HG02981 (cell line): ENCODE results near the gene NDUFS5.
"Not testable (repeated sequence)": the region's sequence is repeated elsewhere in the genome, so short reads cannot be mapped to it uniquely, and the experiment has no call there.

ENCODE experiments used
- ATAC-seq: cut with Tn5 transposase; IDR thresholded peaks from one replicate; pipeline ENCODE4 v1.9.1; 2021; ENCODE audit warnings: mild to moderate bottlenecking, moderate library complexity; ENCODE audit not compliant: unreplicated experiment

Gene NDUFS5

DNA sequence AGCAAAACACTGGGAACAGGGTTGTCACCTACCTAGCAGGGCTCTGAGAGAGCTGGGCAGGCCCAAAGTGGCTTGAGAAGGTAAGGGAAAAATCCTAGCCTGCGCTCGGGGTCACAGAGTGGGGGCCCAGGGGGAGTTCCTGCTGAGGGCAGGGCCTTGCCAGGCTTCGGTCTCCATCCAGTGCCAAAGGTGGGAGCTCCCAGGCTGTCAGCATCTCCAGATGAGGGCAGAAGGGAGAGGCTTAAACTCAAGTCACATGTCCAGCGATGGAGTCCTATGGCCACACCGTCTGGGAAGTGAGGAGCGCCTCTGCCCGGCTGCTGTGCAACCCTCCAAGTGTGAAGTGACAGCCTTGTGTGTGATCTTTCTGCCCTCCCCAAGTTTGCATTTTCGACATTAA, 11.2 kb upstream of the NDUFS5 start:
- ATAC-seq, result not testable (repeated sequence)

DNA sequence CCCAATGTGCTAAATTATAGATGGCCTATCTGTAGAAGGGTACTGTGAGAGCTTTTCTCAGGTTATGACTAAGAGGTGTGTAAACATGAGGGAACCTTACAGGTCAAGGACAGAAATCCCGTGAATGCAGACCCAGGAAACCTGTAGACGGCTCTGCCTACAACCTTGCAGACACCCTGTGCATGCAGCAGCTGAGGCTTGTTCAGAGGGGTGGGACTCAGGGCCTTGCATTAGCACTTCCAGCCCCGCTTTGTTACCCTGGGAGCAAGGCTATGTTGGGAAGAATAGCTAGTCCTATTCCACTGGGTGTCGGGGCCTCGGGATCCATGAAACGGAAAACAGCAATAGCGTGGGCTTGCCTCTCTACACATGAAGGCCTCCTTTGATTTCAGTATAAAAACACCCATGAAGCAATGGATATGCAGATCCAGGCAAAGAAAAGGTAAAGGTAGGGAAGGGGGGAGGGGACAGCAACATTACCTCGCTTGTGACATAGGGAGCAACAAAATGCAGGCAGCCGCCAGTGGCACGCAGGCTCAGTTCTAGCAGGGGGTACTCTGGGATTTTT, 9.5 kb upstream of the NDUFS5 start:
- no peak for ATAC-seq

DNA sequence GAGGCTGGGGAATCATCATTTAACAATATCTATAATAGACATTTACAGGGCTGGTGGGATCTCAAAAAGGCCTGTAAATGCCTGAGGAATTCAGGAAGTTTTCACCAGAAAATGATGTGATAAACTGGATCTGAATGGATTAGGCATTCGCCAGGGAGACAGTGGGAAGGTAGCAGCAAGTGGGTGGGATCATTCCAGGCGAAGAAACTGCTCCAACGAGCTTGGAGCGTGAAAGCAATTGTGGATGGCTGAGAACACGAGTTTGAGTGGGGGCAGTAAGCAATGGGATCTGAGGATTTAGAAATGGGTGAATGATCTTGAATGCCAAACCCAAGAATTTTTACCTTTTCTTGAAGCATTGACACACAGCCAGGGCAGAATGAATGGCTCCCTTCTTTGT, 8.9 kb upstream of the NDUFS5 start:
- no peak for ATAC-seq

DNA sequence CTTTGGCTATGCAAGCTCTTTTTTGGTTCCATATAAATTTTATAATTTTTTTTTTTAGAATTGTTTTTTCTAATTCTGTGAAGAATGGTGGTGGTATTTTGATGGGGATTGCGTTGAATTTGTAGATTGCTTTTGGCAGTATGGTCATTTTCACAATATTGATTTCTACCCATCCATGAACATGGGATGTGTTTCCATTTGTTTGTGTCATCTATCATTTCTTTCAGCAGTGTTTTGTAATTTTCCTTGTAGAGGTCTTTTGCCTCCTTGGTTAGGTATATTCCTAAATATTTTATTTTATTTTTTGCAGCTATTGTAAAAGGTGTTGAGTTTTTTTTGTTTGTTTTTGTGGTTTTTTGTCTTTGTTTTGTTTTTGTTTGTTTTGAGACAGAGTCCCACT, 5.7 kb upstream of the NDUFS5 start:
- ATAC-seq, result not testable (repeated sequence)

DNA sequence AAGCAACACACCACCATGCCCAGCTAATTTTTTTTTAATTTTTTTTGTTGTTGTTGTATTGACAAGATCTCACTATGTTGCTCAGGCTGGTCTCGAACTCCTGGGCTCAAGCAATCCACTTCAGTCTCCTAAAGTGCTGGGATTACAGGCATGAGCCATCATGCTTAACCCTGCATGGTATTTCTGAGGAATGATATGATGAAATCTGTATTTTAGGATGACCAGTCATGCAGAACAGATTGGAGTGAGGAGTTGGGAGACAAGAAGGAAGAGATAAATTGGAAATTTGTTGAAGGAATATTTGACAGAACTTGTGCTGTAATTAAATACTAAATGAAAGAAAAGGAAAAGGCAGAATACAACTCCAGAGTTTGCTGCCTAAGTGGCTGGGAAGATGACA, 4.7 kb upstream of the NDUFS5 start:
- no peak for ATAC-seq

DNA sequence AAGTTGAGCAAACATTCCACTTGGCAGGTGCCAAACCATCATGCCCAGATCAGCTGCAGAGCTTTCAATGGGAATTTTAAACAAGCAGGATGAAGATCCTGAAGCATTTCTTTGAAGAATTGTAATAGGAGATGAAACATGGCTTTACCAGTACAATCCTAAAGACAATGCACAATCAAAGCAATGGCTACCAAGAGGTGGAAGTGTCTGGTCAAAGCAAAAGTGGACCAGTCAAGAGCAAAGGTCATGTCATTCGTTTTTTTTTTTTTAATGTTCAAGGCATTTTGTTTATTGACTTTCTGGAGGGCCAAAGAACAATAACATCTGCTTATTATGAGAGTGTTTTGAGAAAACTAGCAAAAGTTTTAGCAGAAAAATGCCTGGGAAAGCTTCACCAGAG, 3.0 kb upstream of the NDUFS5 start:
- ATAC-seq, result no peak

DNA sequence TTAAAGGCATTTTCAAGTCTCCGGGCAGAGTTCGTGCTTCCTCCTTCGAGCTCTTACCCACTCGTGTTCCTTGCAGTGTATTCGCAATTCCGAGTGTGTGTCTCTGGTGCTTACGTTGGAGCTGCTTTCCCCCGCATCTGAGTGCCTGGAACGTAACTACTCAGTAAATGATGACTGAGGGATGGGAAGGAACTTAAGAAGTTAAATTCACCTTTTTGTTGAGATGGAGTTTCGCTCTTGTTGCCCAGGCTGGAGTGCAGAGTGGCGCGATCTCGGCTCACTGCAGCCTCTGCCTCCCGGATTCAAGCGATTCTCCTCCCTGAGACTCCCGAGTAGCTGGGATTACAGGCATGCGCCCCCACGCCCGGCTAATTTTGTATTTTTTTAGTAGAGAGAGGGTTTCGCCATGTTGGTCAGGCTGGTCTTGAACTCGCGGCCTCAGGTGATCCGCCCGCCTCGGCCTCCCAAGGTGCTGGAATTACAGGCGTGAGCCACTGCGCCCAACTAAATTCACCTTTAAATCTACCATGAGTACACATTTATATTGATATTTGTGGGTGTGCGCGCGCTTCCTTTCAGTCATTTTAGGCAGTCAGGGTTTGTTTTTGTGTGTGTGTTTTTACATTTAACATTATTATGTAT, 837 bp downstream of the NDUFS5 start:
- no peak for ATAC-seq

DNA sequence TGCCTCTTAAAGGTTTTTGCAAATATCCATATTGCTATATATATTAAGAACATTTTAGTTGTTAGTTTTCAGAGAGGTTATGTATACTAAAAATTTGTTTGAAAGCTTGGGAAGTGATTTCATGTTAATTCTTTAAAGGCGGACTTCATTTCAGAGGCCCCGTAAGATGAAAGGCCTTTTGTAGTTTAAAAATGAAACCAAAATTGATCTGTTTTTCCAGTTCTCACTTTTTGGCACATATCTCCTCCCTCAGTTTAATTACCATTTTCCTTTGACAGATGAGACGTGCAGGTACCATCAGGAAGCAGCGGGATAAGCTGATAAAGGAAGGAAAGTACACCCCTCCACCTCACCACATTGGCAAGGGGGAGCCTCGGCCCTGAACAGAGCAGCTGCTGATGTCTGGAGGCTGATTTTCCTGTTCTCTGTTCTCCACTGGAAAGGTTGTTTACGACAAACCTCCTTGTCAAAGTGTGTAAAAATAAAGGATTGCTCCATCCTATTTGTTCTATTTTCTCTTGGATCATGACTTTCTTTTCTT, 8.0 kb downstream of the NDUFS5 start:
- ATAC-seq, result no peak

DNA sequence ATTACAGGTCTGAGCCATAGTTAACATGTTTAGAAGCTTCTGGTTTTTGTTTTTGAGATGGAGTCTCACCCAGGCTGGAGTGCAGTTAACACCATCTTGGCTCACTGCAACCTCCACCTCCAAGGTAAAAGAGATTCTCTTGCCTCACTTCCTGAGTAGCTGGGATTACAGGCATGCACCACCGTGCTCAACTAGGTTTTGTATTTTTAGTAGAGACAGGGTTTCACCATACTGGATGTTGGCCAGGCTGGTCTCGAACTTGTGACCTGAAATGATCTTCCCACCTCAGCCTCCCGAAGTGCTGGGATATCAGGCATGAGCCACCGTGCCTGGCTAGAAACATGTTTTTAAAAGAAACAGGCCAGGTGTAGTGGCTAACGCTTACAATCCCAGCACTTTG, 10.5 kb downstream of the NDUFS5 start:
- no peak for ATAC-seq

DNA sequence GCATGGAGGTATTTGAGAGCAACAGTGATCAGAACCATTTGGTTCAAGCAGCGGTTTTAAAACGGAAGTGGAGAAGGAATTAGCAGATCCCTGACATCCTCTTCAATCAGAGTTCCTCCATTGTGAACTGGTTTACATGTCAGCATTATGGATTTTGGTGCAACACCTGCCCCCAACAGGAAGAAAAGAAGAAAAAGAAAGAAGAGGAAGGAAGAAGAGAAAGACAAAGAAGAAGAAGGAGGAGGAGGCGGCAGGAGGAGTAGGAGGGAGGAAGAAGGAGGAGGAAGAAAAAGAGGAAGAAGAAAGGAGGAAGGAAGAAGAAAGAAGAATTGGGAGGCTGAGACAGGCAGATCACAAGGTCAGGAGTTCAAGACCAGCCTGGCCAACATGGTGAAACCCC, 17.4 kb downstream of the NDUFS5 start:
- ATAC-seq, result no peak

DNA sequence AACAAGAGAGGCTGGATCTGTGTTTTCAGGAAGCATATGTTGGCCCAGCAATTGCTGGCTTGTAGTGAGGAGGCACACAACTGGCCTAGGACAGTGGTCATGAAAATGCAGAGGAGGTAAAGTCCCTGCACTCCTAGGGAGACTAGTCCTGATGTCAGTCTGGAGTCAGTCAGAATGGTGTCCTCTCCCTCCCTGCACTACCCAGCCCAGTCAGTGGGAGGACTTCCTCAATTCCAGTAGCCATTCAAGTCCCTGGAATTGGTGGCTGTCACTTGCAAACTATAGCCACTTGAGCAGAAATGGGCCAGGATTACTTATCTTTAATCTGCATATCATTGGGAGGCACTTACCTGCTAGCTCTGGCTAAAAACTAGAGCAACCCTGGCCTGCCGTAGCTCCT, 18.6 kb downstream of the NDUFS5 start:
- no peak for ATAC-seq

DNA sequence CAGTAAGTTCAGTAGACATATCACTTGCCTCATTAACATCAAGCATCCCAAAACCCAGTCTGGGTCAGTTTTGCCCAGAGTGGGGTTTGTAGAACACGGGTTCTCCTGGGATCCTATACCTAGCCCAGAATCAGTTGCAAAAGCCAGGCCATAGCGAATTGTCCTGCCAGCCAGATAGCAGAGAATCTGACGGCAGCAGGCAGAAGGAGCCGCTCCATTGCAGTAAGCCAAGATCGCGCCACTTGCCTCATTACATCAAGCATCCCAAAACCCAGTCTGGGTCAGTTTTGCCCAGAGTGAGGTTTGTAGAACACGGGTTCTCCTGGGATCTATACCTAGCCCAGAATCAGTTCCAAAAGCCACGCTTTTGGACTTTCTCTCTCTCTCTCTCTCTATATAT, 19.1 kb downstream of the NDUFS5 start:
- ATAC-seq, result no peak

DNA sequence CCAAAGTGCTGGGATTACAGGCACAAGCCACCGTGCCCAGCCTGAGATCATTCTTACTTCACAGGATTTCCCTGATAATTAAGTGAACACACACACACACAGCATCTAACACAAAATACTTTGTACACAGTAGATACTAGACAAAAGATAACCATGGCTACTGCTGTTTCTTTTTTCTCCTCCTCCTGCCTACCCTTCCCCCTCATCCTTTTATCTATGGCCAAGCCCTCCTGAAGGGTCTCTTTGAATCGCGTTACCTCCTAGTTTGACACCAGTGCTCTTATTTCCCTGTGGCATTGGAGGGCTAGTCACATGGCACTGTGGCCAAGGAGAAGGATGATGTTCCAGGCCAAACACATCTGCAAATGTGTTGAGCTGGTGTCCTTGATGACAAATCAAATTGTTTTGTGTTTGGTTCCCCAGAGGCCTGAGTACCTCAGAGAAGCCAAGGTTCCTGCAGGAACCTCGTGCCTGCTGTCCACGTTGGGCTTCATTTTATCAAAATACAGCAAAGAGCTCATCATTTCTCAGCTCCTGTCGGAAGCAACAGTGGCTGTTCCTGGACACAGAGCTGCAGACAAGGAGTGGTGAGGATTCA, 20.6 kb downstream of the NDUFS5 start:
- ATAC-seq, result no peak

DNA sequence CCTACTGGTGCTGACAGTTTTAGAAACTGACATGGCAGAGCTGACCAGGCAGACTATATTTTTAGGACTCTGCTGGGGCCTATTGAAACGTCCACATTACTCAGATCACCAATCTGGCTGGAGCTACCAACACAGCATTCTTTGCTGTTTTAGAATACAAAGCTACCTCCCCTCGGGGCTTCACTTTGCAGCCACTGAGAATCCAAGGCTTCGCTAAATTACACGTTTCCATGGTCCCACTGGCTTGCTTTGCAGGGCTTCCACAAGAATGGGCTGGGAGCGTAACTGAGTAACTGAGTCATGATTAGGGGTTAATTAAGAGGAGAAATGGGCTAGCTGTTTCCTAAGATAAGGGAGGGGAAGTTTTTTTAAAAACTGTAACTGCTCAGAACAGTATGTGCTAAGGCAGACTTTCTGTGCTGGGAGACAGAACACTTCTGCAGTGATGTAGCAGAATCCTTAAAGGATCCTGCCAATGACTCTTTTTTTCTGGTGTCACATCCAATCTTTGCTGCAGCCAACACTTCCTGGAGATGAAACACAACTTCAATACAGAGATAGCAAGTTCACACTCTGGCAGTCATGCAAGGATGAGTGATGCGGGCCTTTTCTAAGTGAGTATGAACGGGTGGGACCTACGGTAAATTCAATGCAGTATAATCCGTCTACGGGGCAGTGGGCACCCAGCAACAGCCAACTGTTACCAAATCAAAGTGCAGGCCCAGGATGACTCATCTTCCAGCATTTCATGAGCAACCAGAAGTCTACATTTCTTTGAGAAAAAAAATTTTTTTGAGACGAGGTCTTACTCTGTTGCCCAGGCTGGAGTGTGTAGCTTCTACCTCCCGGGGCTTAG, 21.5 kb downstream of the NDUFS5 start:
- ATAC-seq, result no peak

DNA sequence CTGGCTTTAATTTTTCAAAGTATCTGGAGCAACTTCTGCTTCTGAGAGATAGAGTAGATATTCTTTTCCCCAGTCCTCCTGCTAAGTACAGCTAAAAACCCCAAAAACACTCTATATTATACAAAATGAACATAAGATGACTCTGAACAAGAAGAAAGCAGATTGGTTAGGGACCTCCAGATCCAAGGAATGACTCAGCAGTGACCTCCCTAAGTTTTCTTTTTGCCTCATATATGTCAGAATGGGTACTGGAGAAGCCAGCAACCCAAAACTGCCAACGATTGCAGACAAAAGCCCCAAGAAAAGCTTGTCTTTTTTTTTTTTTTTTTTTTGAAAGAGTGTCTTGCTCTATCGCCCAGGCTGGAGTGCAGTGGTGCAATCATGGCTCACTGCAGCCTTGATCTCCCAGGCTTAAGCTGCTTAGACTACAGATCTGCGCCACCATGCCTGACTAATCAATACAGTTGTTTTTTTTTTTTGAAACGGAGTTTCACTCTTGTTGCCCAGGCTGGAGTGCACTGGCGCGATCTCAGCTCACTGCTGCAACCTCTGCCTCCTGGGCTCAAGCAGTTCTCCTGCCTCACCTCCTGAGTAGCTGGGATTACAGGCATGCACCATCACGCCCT, 22.7 kb downstream of the NDUFS5 start:
- ATAC-seq, result no peak

DNA sequence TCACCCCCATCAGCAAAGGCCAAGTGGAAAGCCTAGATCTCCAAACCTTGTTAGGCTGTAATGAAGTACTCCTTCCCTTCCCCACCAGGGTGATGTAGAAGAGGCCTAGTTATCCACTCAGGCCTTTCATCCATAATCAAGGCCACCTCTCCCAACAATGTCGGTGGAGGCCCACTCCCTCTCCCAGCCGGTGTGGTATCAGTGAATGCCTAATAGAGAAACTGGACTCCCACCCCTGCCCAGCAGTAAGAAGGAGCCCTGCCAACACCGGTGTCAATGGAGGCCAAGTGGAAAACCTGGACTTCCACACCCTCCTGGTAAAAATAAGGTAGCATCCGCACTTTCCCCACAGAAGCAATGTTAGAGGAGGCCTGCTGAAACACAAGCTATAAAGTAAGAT, 23.9 kb downstream of the NDUFS5 start:
- no peak for ATAC-seq

DNA sequence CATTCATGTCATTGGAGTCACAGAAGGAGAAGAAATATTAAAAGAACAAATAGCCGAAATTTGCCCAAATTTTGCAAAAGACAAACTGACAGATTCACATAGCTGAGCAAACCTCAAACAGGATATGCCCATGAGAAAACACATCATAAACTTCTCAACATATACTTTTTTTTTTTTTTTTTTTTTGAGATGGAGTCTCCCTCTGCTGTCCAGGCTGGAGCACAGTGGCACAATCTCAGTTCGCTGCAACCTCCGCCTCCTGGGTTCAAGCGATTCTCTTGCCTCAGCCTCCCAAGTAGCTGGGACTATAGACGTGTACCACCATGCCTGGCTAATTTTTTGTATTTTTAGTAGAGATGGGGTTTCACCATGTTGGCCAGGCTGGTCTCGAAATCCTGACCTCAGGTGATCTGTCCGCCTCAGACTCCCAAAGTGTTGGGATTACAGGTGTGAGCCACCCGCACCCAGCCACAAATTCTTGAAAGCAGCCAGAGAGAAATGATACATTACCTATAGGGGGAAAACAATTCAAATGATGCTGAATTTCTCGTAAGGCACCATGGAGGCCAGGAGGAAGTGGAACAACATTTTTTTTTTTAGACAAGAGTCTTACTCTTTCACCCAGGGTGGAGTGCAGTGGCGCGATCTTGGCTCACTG, 25.2 kb downstream of the NDUFS5 start:
- ATAC-seq, result not testable (repeated sequence)

DNA sequence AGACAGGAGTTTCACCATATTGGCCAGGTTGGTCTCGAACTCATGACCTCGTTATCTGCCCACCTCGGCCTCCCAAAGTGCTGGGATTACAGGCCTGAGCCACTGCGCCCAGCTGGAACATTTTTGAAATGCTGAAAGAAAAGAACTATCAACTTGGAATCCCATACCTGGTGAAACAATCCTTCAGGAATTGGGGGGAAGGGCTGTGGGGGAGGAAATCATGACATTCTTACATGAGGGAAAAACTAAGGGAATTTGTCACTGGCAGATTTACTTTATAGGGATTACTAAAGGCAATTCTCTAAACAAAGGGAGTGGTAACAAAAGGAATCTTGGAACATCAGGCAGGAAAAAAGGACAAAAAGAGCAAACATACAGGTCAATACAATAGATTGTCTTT, 25.8 kb downstream of the NDUFS5 start:
- no peak for ATAC-seq

DNA sequence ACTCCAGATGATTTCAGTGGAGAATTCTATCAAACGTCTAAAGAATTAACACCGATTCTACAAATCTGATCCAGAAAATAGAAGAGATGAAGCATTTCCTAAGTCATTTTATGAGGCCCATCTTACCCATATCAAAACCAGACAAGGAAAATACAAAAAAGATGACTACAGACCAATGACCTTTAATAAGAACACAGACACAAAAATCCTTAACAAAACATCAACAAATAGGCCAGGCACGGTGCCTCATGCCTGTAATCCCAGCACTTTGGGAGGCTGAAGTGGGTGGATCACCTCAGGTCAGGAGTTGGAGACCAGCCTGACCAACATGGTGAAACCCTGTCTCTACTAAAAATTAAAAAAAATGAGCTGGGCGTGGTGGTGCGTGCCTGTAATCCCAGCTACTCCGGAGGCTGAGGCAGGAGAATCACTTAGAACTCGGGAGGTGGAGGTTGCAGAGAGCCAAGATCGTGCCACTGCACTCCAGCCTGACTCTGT, 29.1 kb downstream of the NDUFS5 start:
- not testable (repeated sequence) for ATAC-seq

DNA sequence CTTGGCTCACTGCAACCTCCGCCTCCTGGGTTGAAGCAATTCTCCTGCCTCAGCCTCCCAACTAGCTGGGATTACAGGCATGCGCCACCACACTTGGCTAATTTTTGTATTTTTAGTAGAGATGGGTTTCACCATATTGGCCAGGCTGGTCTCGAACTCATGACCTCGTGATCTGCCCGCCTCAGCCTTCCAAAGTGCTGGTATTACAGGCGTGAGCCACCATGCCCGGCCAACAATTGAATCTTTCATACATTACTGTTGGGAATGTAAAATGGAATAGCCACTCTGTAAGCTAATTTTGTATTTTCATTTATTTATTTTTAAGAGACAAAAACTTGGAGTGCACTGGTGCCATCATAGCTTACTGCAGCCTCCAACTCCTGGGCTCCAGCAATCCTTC, 35.4 kb downstream of the NDUFS5 start:
- not testable (repeated sequence) for ATAC-seq
